GM12874 (cell line): ENCODE results near the gene COL9A3.

ENCODE experiments used
- TF ChIP-seq, protein P1 (sequence below): IDR thresholded peaks from 2 replicates; pipeline ENCODE4 v1.5.1; 2011; ENCODE audit warnings: low read depth, mild to moderate bottlenecking, control low read depth, low read length, moderate library complexity; ENCODE audit not compliant: insufficient read depth

Gene COL9A3

DNA sequence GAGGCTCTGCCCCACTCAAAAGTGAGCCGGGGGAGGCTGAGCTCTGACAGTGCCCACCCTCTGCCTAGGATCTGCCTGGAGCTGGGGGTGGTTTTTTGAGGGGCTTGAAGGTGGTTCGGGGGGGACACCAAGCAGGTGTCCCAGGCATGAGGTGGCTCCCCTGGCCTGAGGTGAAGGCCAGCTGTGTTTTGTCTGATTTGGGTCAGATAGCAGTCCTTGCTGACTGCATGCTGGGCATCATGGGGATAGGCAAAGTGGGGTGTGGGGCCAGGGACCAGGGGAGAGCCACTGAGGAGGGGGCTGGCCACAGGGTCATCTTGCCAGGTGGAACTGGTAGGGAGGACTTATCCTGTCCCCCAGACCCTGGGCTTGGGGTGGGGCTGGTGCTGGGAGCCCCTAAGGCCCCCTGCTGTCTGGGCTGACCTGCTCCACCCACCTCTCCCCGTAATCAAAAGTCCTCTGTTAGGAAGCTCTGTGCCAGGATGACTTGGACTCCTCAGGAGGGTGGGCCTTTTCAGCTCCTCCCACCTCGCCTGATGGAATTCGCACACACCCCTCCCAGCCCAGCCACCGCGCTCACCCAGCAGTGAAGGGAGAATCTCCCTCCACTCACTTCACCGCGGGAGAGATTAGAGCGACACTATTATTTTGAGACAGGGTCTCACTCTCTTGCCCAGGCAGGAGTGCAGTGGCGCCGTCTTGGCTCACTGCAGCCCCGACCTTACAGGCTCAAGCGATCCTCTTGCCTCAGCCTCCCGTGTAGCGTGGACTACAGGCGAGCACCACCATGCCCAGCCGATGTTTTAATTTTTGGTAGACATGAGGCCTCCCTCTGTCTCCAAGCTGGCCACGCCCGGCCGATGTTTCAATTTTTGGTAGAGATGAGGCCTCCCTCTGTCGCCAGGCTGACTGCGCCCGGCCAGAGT lies 1.5 kb upstream of the COL9A3 start:
- TF ChIP-seq, protein P1, sequence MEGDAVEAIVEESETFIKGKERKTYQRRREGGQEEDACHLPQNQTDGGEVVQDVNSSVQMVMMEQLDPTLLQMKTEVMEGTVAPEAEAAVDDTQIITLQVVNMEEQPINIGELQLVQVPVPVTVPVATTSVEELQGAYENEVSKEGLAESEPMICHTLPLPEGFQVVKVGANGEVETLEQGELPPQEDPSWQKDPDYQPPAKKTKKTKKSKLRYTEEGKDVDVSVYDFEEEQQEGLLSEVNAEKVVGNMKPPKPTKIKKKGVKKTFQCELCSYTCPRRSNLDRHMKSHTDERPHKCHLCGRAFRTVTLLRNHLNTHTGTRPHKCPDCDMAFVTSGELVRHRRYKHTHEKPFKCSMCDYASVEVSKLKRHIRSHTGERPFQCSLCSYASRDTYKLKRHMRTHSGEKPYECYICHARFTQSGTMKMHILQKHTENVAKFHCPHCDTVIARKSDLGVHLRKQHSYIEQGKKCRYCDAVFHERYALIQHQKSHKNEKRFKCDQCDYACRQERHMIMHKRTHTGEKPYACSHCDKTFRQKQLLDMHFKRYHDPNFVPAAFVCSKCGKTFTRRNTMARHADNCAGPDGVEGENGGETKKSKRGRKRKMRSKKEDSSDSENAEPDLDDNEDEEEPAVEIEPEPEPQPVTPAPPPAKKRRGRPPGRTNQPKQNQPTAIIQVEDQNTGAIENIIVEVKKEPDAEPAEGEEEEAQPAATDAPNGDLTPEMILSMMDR = no peak

DNA sequence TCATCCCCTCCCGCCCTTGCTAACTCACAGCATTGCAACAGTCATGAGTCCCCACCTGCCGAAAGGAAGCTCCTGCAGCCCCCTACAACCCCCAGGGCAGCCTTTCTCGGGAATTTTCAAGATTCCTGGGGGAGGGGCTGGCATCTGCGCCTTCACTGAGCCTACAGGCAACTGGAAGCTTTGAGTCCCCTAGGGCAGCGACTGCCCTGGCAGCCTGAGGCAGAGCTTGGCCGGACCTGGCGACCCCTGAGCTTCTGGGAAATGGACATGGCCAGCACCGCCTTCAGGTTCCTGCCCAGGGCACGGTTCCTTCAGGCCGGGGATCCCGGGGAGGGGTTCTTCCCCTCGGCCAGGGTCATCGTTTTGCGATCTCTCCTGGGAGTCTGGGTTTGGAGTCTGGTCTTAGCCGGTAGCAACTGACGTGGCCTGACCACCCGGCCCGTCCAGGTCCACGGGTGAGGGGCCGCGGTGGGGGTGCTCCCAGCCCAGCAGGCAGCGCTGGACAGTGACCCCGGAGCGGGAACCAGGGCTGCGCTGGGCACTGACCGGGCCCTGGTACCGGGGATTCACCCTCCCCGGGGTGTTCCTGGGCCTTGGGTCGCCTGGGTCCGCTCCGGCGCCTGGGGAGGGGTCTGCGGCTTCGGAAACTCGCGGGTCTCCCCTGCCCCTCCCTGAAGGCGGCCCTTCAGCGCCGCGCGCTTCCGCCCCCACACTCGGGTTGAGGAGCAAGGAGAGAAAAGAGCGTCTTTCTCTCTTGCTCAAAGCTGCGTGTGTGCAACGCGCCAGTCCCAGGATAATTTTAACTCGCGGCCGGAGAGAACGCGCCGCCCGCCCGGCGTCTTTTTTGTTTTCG lies 593 bp upstream of the COL9A3 start:
- TF ChIP-seq, protein P1 = no peak

DNA sequence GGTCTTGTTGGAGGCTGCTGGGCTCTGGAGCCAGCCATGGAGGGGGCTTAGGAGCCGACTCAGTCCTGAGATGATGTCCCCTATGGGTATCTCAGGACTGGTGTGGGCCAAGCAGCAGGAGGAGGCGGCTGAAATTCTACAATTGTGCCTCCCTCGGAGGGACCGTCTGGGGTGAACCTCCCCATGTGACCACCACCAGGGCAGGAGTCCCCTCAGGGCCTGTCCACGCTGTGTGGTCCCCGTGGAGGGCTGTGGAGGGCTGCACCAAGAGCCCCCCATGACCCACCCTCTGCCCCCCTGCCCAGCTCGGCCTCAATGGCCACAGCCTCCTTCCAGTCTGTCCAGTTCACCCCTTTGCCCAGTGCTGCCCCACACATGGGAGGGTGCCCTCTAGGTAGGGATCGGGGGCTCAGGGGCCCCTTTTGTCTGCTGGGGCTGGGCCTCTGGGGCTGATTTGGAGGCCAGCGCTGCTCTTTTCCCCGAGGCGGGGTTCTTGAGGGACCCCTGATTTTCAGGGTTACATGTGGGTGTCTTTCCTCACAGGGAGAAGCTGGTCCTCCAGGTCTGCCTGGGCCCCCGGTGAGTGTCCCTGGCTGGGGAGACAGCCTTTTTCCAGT lies 1.2 kb downstream of the COL9A3 start:
- TF ChIP-seq, protein P1 = no peak

DNA sequence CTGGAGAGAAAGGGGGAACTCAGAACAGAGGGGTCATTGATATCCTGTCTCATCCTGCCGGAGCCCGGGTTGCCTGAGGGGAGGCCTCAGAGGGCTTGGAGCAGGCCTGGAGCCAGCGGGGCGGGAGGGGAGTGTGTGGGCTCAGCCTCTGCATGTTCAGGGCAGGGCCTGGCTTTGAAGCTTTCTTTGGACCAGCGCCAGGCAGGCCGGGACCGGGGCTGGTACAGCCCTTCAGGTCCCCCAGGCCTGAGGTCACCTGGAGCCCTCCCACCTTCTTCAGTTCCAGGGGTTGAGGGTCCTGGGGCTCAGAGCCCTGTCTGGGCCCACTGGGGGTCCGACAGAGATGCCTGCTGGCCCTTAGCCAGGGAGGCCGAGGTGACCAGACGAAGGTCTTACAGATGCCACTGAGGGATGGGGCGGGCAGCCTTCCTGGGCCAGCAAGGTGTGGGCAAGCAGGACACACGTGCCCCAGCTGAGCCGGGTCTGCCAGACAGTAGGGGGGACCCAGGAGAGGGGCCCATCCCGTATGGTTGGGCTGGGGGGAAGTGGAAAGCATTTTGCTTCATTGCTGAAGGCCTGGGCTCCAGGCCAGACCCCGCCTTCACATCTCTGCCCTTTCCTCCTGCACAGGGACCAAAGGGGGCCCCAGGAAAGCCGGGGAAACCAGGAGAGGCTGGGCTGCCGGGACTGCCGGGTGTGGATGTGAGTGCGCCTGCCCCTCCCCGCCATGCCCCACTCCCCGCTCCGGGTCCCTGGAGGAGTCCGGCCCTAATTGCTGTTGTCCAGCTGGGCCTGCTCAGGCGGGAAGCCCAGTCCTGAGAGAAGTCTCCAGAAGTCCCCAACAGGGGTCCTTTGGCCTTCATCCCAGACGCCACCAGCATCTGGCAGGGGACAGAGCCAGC lies 2.0 kb downstream of the COL9A3 start:
- TF ChIP-seq, protein P1 = no peak

DNA sequence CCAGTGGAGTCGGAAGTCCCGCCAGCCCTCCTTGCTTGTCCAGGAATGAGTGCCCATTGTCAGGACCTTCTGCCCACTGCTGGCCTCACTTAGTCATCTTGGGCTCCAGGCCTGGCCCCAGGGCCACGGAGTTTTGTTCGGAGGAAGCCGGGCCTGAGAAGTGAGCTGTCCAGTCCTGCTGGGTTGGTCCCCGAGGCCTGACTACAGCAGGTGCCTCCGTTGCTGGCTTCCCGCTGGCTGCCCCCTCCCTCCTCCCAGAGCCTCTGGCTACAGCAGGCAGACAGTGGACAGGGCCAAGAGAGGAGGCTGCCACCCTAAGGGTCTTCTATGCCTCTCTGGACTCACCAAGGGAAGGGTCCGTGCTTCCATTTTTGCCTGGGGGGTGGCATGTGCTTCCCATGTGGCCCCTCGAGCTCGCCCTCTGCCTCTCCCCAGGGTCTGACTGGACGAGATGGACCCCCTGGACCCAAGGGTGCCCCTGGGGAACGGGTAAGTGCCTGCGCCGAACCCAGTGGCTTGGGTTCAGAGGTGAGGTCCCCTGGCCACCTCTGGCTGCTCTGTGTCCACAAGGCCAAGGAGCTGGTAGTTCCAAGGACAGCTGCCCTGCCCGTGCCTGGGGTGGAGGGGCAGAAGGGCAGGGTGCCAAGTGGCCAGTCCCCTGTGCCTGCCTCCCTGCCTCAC lies 2.8 kb downstream of the COL9A3 start:
- TF ChIP-seq, protein P1 = no peak

DNA sequence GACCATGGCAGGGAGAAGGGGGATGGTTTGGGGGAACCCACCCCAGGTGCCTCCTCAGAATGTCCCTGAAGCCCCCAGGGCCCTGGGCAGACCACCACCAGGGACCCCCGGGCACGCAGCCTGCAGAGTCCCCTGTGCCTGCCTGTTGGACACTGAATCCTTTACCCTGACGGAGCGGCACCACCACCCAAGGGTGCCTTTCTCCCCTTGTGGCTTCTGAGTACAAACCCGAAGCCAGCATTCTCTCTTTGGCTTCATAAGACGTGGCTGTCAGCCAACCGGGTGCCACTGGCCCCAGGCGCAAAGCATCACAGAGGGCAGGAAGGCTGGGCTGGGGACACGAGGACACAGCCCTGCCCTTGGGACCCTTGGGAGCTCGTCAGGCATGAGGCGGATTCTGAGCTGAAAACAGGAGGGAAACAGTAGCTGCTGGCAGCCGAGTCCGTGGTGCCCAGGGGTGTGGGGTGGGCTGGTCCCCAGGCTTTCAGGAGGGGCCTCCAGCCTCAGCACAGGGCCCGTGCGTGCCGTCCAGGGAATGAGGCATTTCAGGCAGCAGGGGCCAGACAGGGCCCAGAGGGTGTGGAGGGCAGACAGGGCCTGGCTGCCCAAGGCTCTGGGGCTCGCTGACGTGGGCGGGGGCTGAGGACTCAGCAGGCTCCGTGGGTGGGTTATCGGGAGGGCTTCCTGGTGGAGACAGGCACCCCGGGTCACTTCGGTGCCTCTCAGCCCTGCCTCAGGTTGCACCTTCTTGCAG lies 3.5 kb downstream of the COL9A3 start:
- TF ChIP-seq, protein P1 = no peak
